ENCODE data around the gene PRRT1B. TPM values are rescaled to one million over a fixed set of nuclear protein-coding genes. Genes with fewer than 3 reads are reported as not detected.

PRRT1B gene
- total and polyA plus RNA-seq, 2 donors (not counting 1 experiment from before 2014, with no cell fraction given) = not detected

- Histone ChIP-seq H3K36me3 (replicated peaks in 1 of 2; ENCODE audit: control extremely low read depth in 1 of 2, control insufficient read depth in 1 of 2, extremely low read depth in 1 of 2, insufficient read depth in 2 of 2, low read length in 1 of 2) (peaks cover 0 to 27% of the 10 kb centered on the region in 2 experiments), H3K9me3 (ENCODE audit: control extremely low read depth in 1 of 3, control insufficient read depth in 2 of 3, insufficient read depth in 1 of 3, low read length in 2 of 3) (no peaks in the 10 kb centered on the region), H3K79me2 (ENCODE audit: control insufficient read depth, insufficient read depth, low read length) (peaks cover 8% of the 10 kb centered on the region), H3K27me3 (replicated peaks in 1 of 4; ENCODE audit: control extremely low read depth in 1 of 4, control insufficient read depth in 3 of 4, insufficient read depth in 4 of 4, low read length in 3 of 4) (no peaks in the 10 kb centered on the region), H3K27ac (ENCODE audit: low read length in 2 of 2) (peak within 1 kb of the TSS; percentile 18 to 64), H3K4me3 (ENCODE audit: control extremely low read depth in 1 of 5, extremely low read depth in 1 of 5, insufficient read depth in 1 of 5, low read depth in 2 of 5, low read length in 4 of 5) (peak within 1 kb of the TSS; percentile 21 to 88 (median 70)), H3K9ac (ENCODE audit: low read length) (peak within 1 kb of the TSS; percentile 87), H4K20me1 (ENCODE audit: control insufficient read depth, insufficient read depth, low read length, poor library complexity, severe bottlenecking) (no peaks in the 10 kb centered on the region), H3K4me2 (replicated peaks; ENCODE audit: low read depth, low read length, poor library complexity, severe bottlenecking) (peak within 1 kb of the TSS; percentile 94), H2AFZ (ENCODE audit: insufficient read depth, low read depth, low read length, poor library complexity, severe bottlenecking) (peak within 1 kb of the TSS; percentile 97), H3K4me1 (ENCODE audit: control insufficient read depth in 2 of 2, insufficient read depth in 2 of 2, low read length in 2 of 2) (peaks cover 23 to 31% of the 10 kb centered on the region in 2 donors)
- TF ChIP-seq CTCF (IDR thresholded peaks at IDR 0.05) = no peak
- no peak for TF ChIP-seq EZH2 (IDR thresholded peaks at IDR 0.05; ENCODE audit: borderline replicate concordance, insufficient read depth, low read depth, low read length, poor library complexity, severe bottlenecking)
- no peaks in the 10 kb centered on the region for H3K9me3 Mint-ChIP-seq (ENCODE audit: insufficient read depth)
- intact Hi-C loops (cut with micrococcal nuclease) = loop anchor here (1.0 to 5.0 kb wide), 4 partner anchors 29 to 158 kb away; partner anchors contain the start of gene POMT1
- H3K4me1 Mint-ChIP-seq = peaks cover 21% of the 10 kb centered on the region
- peak within 1 kb of the TSS; percentile 79 for H3K4me3 Mint-ChIP-seq
- peak within 1 kb of the TSS; percentile 67 for H3K27ac Mint-ChIP-seq
- ChIA-PET POLR2A (no interaction called here), CTCF (interaction anchor here (1.0 kb wide), 1 partner anchor 181 kb away, joined by 5 read pairs; no protein-coding TSS in a partner anchor)
- ATAC-seq (ENCODE audit: low read depth) (peak; percentile 92), DNase-seq (peak; percentile 89)
- WGBS (ENCODE audit: insufficient coverage) = 14% methylated on average over 103 of the region's 103 CpGs
- no peaks in the 10 kb centered on the region for H3K27me3 Mint-ChIP-seq
Observed at GRCh38 chr9:131530920-131531832, 14.1 kb upstream of the PRRT1B start, which contains the start of gene UCK1. TSS of gene UCK1 (minus strand) at chr9:131531263. CDS start at chr9:131531174, 89 bp downstream.
